GM19328 (cell line): ENCODE data around the gene MED16.

Experiments used
- ATAC-seq: cut with Tn5 transposase; IDR thresholded peaks from one replicate; pipeline ENCODE4 v1.9.1; 2021; ENCODE audit warnings: mild to moderate bottlenecking, moderate library complexity; ENCODE audit not compliant: unreplicated experiment

MED16 gene

GRCh38 chr19:892894-893689, at the start of gene MED16, which contains the start of gene RNU6-9:
Gene MED16 (minus strand): TSS chr19:893187. CDS start chr19:891131, 2,056 bp downstream.
Gene RNU6-9 (plus strand): TSS chr19:893484.
- peak; percentile 75 for ATAC-seq

DNA sequence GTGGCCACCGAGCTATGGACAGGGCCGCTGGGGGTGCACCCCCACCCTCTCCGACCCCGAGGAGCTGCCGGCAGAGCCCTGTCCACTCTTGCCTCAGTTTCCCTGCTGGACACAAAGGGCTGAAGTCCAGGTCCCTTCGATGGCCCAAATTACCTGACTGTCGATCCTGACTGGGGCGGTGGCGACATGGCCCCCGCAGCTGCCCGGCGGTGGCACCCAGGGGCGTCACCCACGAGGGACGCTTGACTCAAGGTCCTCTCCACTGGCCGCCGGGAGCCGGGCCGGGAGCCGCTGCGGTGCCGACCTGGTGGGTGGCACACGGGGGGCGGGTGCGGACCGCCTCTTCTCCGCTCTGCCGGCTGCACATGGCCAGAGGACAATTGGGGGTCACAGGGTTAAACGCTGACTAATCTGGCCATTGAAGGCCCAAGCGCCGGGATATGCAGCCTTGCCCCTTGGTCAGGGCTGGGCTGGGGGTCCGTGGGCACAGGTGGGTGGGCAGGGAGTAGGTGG, 49.2 kb upstream of the MED16 start:
- no peak for ATAC-seq

- no peak for ATAC-seq
Measured at GRCh38 chr19:941292-942132, 48.5 kb upstream of the MED16 start.

DNA sequence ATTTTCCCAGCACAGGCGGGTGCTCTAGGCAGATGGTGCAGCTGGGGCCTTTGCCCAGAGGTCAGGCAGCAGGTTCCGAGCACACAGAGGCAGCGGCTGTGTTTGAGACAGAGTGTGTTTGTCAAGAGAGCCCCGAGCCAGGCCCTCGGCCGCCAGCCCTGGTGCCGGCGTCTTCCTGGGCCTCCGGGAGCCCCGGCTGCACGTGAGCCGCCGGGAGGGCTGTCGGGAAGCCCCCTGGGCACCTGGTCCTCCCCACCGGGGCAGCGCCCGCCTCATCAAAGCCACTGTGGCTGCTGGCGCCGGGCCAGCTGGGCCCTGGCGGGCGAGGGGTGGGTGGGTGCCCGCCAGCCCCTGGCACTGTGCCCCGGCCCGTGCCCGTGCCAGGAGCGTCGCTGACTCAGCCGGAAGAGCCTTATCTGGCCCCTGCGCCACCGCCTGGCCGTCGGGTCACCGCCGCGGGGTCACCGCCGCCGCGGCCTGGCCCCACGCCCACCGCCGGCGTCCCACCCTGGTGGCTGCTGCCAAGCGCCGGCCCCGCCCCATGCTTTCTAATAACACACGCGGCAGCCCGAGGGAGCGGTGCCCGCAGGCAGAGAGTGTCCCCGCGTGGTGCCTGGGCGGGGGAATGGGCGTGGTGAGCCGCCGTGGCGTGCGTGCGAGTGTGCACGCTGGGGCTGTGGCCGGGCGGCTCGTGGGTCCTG, 47.8 kb upstream of the MED16 start:
- ATAC-seq, result no peak

DNA sequence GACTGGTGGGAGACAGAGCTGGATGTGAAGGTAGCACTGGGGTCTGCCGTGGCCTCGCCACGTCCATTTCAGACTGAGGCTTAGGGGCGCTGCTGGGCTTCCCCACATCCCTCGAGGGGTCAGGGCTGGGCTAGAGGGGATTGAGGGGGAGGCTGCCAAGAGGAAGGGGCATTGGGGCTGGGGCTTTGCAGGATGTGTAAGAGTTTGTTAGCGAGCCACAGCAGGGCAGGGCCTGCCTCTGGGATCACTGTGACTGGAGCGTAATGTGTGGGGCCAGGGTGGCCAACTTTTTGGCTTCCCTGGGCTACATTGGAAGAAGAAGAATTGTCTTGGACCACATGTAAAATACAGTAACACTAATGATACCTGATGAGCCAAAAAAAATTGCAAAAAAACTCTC, 46.9 kb upstream of the MED16 start:
- no peak for ATAC-seq

DNA sequence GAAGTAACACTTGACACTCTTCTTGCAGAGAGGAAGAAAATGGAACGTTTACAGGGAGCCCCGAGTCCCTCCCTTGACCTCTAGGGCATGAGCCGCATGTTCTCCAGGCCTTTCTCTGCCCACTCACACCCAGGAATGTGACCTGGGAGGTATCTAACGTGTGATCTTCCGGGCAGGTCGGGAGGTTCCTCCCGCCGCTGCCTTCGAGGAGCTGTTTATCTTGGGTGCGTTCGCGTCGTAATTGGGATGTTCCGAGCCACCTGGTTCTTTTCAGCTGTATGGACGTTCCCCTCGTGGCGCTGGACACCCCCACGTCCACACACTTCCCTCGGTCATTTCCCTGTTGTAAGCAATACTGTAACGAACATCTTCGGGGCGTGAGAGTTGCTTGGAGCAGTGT, 46.5 kb upstream of the MED16 start:
- ATAC-seq, result no peak

- ATAC-seq, result no peak
Measured at GRCh38 chr19:938233-938923, 45.4 kb upstream of the MED16 start.

- no peak for ATAC-seq
Measured at GRCh38 chr19:937259-937694, 44.3 kb upstream of the MED16 start.

GRCh38 chr19:936175-936546, 43.2 kb upstream of the MED16 start:
- no peak for ATAC-seq

DNA sequence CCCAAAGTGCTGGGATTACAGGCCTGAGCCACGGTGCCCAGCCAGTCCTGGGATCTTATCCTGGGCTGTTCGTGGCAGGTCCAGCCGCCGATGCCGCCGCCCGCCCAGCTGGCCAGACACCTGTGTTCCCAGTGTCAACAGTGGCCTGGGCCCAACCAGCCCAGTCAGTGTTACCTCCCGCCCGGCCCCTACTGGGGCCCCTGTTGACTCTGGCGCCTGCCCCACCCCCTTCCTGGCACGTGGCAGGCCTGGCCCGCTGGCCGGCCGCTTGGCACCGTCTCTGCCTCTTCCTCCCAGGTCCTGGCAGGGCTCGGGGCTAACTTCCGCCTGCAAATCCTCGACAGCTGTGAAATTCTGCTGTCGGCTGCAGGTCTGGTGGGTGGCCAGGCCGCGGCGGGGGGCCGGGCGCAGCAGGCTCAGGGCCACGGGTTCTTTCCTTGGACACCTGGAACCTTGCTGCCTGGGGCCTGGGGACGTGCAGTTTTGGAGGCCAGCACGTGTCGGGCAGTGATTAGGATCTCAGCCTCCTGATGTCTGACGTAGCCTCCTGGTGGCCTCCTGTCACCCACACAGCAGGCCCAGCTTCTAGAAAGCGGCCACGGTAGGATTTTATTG, 42.0 kb upstream of the MED16 start:
- ATAC-seq, result no peak

DNA sequence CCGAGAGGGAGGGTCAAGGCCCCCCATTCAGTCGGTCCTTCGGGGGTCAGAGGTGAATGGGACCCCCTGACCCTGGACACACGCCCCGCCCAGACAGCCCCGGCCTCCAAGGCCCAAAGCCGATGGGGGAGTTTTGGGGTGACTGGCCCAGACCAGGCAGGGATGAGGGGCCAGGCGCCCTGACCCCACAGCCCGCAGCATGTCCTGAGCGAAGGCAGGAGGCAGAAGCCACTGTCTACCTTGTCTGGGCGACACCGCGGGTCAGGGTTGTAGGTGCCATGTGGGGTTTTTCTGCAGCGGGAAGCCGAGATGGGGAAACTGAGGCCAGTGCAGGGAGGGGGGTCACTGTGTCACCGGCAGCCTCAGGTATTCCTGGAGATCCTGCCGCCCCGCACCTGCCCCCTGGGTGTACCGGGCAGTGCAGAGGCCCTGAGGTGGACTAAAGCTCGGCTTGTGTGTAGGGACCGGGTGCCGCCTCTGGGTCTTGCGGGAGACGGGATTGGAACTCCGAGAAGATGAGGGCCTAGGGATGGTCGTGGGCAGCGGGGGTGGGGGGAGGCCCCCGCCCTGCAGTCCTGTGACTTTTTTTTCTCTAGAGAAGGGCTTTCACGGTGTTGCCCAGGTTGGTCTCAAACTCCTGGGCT, 41.3 kb upstream of the MED16 start:
- no peak for ATAC-seq

DNA sequence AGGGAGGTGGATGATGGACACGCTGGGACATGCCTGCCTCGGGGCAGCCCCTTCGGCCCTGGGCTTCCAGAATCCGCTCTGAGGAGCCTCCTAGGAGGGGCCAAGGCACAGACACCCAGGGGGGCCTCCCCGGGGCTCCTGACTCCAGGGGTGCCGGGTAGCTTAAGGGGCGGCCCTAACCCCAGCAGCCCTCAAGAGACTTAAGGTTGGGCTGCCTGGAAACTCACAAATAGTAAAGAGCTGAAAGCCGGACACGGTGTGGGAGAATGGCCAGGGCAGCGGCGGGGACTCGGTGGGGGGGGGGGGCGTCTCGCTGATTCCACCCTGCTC, 40.5 kb upstream of the MED16 start:
- ATAC-seq, result no peak

- ATAC-seq, result no peak
Measured at GRCh38 chr19:932648-933552, 39.9 kb upstream of the MED16 start.

- no peak for ATAC-seq
Measured at GRCh38 chr19:931860-932647, 39.1 kb upstream of the MED16 start.

- no peak for ATAC-seq
Measured at GRCh38 chr19:929891-930258, 36.9 kb upstream of the MED16 start.

DNA sequence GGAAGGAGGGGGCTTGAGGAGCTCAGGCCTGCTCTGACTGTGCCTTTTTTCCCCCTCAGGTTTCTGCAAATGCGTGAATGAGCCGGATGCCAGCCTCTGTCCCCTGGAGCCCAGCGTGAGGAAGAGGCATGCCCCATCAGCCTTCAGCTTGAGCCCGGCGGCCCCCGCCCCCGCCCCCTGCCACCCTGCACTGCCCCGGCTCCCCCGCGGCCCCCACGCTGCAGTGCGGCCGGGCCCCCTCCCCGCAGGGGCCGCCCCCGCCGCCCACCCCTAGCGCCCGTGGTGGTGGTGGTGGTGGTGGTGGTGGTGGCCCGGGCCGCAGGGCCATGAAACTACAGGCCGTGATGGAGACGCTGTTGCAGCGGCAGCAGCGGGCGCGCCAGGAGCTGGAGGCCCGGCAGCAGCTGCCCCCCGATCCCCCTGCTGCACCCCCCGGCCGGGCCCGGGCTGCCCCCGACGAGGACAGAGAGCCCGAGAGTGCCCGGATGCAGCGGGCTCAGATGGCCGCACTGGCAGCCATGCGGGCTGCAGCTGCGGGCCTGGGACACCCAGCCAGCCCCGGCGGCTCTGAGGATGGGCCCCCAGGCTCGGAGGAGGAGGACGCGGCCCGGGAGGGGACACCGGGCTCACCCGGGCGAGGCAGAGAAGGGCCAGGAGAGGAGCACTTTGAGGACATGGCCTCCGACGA, 36.4 kb upstream of the MED16 start:
- no peak for ATAC-seq

DNA sequence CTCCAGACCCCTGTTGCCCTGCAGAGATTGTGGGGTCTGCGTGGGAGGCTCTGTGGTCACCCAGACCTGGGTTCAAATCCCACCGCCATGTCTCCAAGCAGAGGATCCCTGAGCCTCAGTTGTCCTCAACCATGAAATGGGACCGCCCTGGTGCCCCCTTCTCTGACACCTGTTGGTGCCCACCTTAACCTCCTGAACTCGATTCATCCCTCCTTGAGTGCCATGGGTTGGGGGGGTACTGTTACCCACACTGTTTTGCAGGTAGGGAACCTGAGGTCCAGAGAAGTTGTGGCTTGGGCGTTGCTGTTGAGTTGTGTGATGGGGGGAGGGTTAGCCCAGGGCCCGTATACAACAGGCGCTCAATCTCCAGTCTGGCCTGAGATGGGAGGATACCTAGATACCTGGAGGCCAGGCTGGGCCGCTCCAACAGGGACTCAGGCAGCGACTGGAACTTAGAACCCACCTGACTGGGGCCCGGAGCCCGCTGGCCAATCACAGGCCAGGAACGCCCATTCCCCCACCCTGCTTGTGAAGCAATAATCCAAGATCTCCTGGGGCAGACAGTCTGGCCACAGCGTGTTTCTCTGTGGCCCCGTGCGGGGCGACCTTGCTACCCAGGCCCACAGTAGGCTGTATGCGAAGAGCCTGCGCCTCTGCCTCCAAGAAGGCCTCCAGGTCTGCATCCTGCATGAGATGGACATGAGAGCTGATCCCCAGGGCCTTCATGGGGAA, 35.6 kb upstream of the MED16 start:
- no peak for ATAC-seq
